ENCODE measurements around the gene MEI4. TPM values are rescaled to one million over a fixed set of nuclear protein-coding genes. Genes with fewer than 3 reads are reported as not detected.

Gene MEI4
- total RNA-seq, 4 donors from 2014 or later = 0.09 TPM; not detected in 3

GRCh38 chr6:77626426-77626825, 26.4 kb upstream of the MEI4 start:
- DNase-seq (ENCODE audit: low spot score) (no peak), ATAC-seq (ENCODE audit: low FRiP score) (no peak)
- no peak for TF ChIP-seq CTCF (IDR thresholded peaks at IDR 0.05)

GRCh38 chr6:77630014-77630413, 22.8 kb upstream of the MEI4 start:
- ATAC-seq (ENCODE audit: low FRiP score) (no peak), DNase-seq (ENCODE audit: low spot score) (no peak)
- TF ChIP-seq CTCF (IDR thresholded peaks at IDR 0.05) = no peak

- TF ChIP-seq CTCF (IDR thresholded peaks at IDR 0.05) = no peak
- DNase-seq (ENCODE audit: low spot score) (no peak), ATAC-seq (ENCODE audit: low FRiP score) (no peak)
Observed at GRCh38 chr6:77633471-77633870, 19.4 kb upstream of the MEI4 start.

GRCh38 chr6:77633993-77634715, 18.7 kb upstream of the MEI4 start:
- ATAC-seq (ENCODE audit: low FRiP score) = no peak
- TF ChIP-seq CTCF (IDR thresholded peaks at IDR 0.05) = no peak
- no peak for DNase-seq (ENCODE audit: low spot score)

- TF ChIP-seq CTCF (IDR thresholded peaks at IDR 0.05) = no peak
- DNase-seq (ENCODE audit: low spot score) (no peak), ATAC-seq (ENCODE audit: low FRiP score) (no peak)
Observed at GRCh38 chr6:77638129-77638830, 14.6 kb upstream of the MEI4 start.

GRCh38 chr6:77644102-77644705, 8.6 kb upstream of the MEI4 start:
- no peak for DNase-seq (ENCODE audit: low spot score)
- TF ChIP-seq CTCF (IDR thresholded peaks at IDR 0.05) = no peak
- ATAC-seq (ENCODE audit: low FRiP score) = no peak
